GM12872 (cell line): ENCODE data around the gene NATD1.

Experiments
- TF ChIP-seq, protein P1 (sequence below): IDR thresholded peaks from 3 replicates; pipeline ENCODE4 v1.5.1; 2011; ENCODE audit warnings: low read depth, mild to moderate bottlenecking, low read length, moderate library complexity; ENCODE audit not compliant: insufficient read depth

The NATD1 gene

DNA sequence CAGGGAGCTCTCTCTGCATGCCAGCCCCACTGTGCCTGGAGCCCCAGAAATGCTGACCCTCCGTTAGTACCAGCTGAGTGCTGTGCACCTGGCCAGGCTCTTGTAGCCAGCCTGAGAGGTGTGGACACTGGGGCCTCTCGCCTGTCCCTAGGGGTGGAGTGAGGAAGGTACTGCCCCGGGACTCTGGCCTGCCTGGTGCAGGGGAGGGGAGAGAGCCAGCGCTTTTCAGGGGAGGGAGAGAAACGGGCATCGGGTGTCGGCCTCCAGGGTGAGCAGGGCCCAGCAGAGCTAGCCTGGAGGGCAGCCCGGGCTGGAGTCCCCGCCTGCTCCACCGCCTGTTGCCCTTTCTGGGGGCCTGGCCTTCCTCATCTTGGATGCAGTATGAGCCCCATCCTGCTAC lies 44.4 kb upstream of the NATD1 start:
- TF ChIP-seq, protein P1, sequence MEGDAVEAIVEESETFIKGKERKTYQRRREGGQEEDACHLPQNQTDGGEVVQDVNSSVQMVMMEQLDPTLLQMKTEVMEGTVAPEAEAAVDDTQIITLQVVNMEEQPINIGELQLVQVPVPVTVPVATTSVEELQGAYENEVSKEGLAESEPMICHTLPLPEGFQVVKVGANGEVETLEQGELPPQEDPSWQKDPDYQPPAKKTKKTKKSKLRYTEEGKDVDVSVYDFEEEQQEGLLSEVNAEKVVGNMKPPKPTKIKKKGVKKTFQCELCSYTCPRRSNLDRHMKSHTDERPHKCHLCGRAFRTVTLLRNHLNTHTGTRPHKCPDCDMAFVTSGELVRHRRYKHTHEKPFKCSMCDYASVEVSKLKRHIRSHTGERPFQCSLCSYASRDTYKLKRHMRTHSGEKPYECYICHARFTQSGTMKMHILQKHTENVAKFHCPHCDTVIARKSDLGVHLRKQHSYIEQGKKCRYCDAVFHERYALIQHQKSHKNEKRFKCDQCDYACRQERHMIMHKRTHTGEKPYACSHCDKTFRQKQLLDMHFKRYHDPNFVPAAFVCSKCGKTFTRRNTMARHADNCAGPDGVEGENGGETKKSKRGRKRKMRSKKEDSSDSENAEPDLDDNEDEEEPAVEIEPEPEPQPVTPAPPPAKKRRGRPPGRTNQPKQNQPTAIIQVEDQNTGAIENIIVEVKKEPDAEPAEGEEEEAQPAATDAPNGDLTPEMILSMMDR: no peak

DNA sequence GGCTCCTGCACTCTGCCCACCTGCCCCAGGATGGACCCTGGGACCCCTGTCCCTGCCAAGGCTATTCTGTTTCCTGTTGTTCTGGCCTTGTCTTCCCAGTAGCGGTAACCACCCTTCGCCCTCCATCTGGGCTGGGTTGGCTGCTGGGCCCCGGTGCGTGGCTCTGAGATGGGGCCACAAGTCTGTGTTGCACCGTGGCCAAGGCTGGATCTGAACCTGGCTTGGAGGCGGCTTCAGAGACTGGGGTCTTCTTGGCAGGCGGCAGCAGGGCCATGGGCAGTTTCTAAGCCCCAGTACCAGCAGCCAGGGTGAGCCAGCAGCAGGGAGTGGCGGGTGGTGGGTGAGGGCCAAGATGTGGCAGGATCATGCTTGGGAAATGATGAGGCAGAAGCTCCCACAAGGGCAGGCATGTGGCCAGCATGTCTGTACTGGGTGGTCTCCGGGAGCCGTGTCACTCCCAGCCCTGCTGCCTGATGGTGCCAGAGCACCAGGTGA lies 43.9 kb upstream of the NATD1 start:
- TF ChIP-seq, protein P1: no peak

DNA sequence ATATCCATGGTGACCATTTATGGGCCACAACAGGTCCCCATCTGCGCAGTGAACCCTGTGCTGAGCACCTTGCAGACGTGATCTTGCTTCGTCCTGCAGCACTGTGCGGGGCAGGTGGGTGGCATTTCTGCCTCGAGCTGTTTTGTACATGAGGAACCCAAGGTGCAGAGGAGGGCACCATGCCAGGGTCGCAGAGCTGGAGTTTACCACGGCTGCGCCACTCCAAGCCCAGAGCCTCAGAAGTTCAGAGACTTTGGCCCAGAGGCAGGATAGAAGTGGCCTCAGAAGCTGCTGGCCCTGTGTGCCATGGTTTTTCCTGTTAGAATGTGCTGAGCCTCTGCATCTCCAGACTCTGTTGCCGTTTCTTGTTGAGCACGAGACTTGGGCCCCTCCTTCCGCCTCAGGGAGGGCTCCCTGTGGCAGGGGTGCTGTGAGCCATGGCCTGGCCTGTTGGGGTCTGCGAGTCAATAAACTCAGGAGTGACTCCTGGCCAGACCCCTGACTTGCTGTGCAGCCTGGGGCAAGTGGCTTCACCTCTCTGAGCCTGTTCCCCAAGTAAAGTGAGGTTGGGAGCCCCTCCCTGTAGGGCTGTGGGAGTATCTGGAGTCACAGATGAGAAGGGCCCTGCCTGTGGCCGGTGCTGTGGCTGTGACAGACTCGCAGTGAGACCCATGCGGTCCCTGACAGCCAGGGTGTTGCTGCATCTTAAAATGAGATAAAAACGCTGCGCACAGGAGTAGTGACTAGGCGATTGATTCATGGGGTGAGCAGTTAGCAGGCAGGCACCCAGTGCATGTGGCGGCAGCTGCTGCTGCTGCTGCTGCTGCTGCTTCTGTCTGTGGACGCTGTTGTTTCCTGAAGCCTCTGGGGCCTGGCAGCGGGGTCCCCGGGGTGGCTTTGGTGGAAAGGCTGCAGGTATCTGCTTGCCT lies 43.2 kb upstream of the NATD1 start:
- TF ChIP-seq, protein P1: no peak

DNA sequence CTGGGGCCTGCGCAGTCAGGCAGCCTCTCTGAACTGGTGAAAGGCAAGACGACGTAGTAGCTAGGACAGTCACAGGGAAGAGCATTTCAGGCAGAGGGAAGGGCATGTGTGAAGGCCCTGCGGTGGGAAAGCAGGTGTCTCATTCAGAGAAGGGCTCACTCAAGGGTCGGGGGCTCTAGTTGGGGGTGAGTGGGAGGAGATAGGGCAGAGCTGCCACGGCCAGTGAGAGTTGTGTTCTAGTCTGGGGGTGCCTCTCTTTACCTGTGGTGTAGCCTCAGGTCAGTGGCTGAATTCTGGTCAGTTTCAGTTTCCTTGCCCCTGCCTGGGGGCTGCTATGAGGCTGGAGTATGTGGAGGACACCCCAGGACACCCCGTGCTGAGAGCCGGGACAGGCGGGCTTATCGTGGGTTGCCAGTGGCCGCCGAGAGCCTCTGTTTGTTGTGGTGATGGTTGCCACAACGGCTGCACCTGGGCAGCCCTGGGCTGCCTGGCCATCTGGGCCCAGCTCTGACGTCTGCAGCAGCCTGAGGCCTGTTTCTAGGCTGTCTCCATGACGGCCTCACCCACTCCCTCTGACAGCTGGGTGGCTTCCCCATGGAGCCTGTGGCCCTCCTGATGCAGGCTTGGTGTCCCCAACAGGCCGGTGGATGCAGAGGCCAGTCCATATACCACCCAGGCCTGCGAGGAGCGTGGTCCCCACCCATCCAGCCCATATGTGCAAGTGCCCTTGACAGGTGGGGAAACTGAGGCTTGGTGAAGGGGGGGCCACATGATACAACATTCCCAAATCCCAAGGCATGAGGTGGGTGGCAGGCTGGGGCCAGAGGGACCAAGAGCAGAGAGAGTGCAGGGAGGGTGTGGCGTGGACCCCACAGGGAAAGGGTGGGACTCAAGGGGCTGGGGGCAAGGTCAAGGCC lies 42.1 kb upstream of the NATD1 start:
- TF ChIP-seq, protein P1: no peak

DNA sequence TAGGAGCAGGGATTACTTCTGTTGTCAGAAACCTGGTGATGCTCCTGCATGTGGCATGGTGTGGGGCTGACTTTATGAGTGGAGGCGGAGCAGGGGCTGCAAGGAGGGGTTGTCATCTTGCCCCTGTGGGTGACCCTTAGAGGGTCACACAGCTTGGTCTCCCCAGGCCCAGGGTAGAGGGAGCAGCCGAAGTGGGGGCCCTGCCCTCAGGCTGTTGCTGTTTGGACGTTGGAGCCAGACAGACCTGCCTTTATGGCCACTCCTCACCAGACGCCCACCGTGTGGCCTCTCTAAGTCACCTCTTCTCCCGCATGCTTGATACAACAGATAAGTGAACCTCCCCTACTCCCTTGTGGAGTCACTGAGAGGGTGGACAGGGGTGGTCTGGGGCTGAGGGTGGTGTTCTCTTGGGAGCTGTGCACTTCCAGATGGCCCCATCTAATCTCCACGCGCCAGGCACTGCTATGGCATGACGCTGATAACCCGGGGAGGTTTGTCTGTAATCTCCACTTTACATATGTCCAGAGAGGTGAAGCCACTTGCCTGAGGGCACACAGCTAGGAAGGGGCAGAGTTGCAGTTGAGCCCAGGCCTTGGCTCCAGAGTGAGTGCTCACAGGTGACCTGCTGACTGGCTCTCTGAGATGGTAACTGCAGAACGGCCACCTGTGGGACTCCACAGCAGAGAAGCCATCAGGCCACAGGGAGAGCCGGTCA lies 41.3 kb upstream of the NATD1 start:
- TF ChIP-seq, protein P1: no peak

DNA sequence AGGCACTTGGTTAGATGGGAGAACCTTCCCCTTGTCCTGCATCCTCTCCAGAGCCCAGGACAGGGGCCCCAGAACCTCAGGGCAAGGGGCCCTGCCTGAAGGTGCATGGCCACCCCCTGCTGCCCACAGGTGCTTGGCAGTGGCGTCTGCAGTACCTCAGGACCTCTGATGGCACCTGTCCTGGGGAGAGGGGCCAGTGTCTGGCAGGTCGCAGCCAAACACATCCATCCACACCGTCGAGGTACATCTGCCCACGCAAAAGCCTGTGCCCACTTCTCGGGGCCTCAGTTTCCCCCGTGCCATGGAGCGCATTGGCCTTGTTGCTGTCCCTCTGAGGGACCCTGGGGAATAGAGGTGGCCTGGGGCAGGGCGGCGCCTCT lies 40.6 kb upstream of the NATD1 start:
- TF ChIP-seq, protein P1: no peak
